Measurements from ENCODE around the gene CCL27. TPM values are rescaled to one million over a fixed set of nuclear protein-coding genes. Genes with fewer than 3 reads are reported as not detected.

Gene CCL27
- total RNA-seq, 2 experiments from 2014 or later, result 0.29 to 0.44 TPM

GRCh38 chr9:34655394-34655793 lies 7.1 kb downstream of the CCL27 start:
- ChIA-PET POLR2A (interaction anchor here (1.0 kb wide), 1 partner anchor 8 kb away, joined by 4 read pairs; the partner anchor contains the start of gene GALT), CTCF (interaction anchor here (0.6 to 2.0 kb wide), 3 partner anchors 8 to 524 kb away, joined by 4 to 9 read pairs (median 5); no protein-coding TSS in a partner anchor)

GRCh38 chr9:34654323-34655051 lies 8.0 kb downstream of the CCL27 start:
- ChIA-PET POLR2A (no interaction called here), CTCF (interaction anchor here (1.3 to 1.4 kb wide), 2 partner anchors 19 to 48 kb away, joined by 3 to 5 read pairs; no protein-coding TSS in a partner anchor)

- ChIA-PET CTCF (interaction anchor here (1.3 kb wide), 2 partner anchors 15 to 49 kb away, joined by 3 read pairs; no protein-coding TSS in a partner anchor), POLR2A (no interaction called here)
These were observed 9.0 kb downstream of the CCL27 start for GRCh38 chr9:34653151-34654072.

- POLR2A ChIA-PET, result no interaction called here
- CTCF ChIA-PET, result interaction anchor here (1.3 to 2.6 kb wide), 2 partner anchors 12 to 14 kb away, joined by 3 to 8 read pairs; no protein-coding TSS in a partner anchor
These were observed 9.9 kb downstream of the CCL27 start for GRCh38 chr9:34652602-34653000.

- CTCF ChIA-PET, result interaction anchor here (1.3 to 2.6 kb wide), 2 partner anchors 13 kb away, joined by 3 to 8 read pairs; no protein-coding TSS in a partner anchor
These were observed 10.4 kb downstream of the CCL27 start, which contains the start of gene IL11RA for GRCh38 chr9:34651876-34652601. Gene IL11RA, plus strand, starts transcription at chr9:34652185. Its CDS starts 3,033 bp downstream, at chr9:34655218.

GRCh38 chr9:34651321-34651720 lies 11.1 kb downstream of the CCL27 start:
- ChIA-PET POLR2A (no interaction called here), CTCF (interaction anchor here (2.6 kb wide), 1 partner anchor 14 kb away, joined by 8 read pairs; no protein-coding TSS in a partner anchor)

More at GRCh38 chr9:34651876-34652601, 10.4 kb downstream of the CCL27 start, which contains the start of gene IL11RA:
- POLR2A ChIA-PET, result no interaction called here

- ChIA-PET CTCF (interaction anchor here (2.6 kb wide), 1 partner anchor 14 kb away, joined by 8 read pairs; no protein-coding TSS in a partner anchor), POLR2A (no interaction called here)
These were observed 11.6 kb downstream of the CCL27 start for GRCh38 chr9:34650816-34651215.

GRCh38 chr9:34648673-34649072 lies 13.8 kb downstream of the CCL27 start:
- POLR2A ChIA-PET, result interaction anchor here (4.0 kb wide), 1 partner anchor 11 kb away, joined by 41 read pairs; the partner anchor contains the start of gene SIGMAR1
- CTCF ChIA-PET, result interaction anchor here (0.7 to 1.4 kb wide), 2 partner anchors 9 to 16 kb away, joined by 3 read pairs; no protein-coding TSS in a partner anchor

GRCh38 chr9:34647651-34648050 lies 14.8 kb downstream of the CCL27 start:
- ChIA-PET CTCF (interaction anchor here (0.5 to 4.3 kb wide), 6 partner anchors 9 to 625 kb away, joined by 3 to 46 read pairs (median 4); partner anchors contain the start of gene SIGMAR1), POLR2A (interaction anchor here (0.5 to 4.0 kb wide), 4 partner anchors 8 to 10 kb away, joined by 4 to 41 read pairs (median 10); partner anchors contain the start of gene SIGMAR1)

- ChIA-PET CTCF (interaction anchor here (0.5 to 4.3 kb wide), 8 partner anchors 9 to 625 kb away, joined by 3 to 46 read pairs (median 5); partner anchors contain the start of gene SIGMAR1), POLR2A (interaction anchor here (0.7 to 4.0 kb wide), 6 partner anchors 9 to 35 kb away, joined by 3 to 41 read pairs (median 5); partner anchors contain the start of gene SIGMAR1)
These were observed 15.4 kb downstream of the CCL27 start for GRCh38 chr9:34647084-34647403.

- POLR2A ChIA-PET, result interaction anchor here (0.7 to 4.0 kb wide), 7 partner anchors 9 to 124 kb away, joined by 3 to 41 read pairs (median 4); partner anchors contain the start of gene SIGMAR1
These were observed 16.0 kb downstream of the CCL27 start, which contains the start of gene GALT for GRCh38 chr9:34646211-34647083. Gene GALT, plus strand, starts transcription at chr9:34646675. Its CDS starts 30 bp downstream, at chr9:34646705.

GRCh38 chr9:34644766-34645314 lies 17.6 kb downstream of the CCL27 start:
- ChIA-PET POLR2A (no interaction called here), CTCF (interaction anchor here (0.9 to 4.3 kb wide), 3 partner anchors 9 to 33 kb away, joined by 3 to 46 read pairs (median 5); partner anchors contain the start of genes RPP25L and SIGMAR1)

More at GRCh38 chr9:34646211-34647083, 16.0 kb downstream of the CCL27 start, which contains the start of gene GALT:
- CTCF ChIA-PET, result interaction anchor here (0.6 to 4.3 kb wide), 10 partner anchors 10 to 342 kb away, joined by 3 to 46 read pairs (median 5); partner anchors contain the start of genes RPP25L and SIGMAR1

- ChIA-PET POLR2A (no interaction called here), CTCF (interaction anchor here (0.7 to 1.2 kb wide), 3 partner anchors 8 to 22 kb away, joined by 3 to 5 read pairs (median 3); no protein-coding TSS in a partner anchor)
These were observed 19.8 kb downstream of the CCL27 start for GRCh38 chr9:34642679-34643078.

- ChIA-PET POLR2A (interaction anchor here (0.7 kb wide), 1 partner anchor 8 kb away, joined by 14 read pairs; no protein-coding TSS in a partner anchor), CTCF (interaction anchor here (1.1 to 6.0 kb wide), 5 partner anchors 7 to 63 kb away, joined by 3 to 46 read pairs (median 3); partner anchors contain the start of genes GALT and IL11RA)
These were observed 23.1 kb downstream of the CCL27 start for GRCh38 chr9:34639322-34639721.

- ChIA-PET POLR2A (interaction anchor here (1.2 to 3.1 kb wide), 4 partner anchors 9 to 27 kb away, joined by 3 to 41 read pairs (median 7); partner anchors contain the start of genes DCTN3 and GALT), CTCF (interaction anchor here (1.1 to 10.9 kb wide), 9 partner anchors 8 to 64 kb away, joined by 3 to 89 read pairs (median 6); partner anchors contain the start of genes ARID3C, GALT, IL11RA and RPP25L)
These were observed 24.4 kb downstream of the CCL27 start for GRCh38 chr9:34638138-34638445.

All from activated CD8-positive, alpha-beta memory T cell treated with anti-CD3 and anti-CD28 coated beads for 36 hours (primary cell).